ENCODE data around the gene GPR132.

Gene GPR132

GRCh38 chr14:105025429-105025828, 39.8 kb downstream of the GPR132 start:
- H3K27ac ChIP-seq = no peak overlapping the region
- TF ChIP-seq CTCF (conservative IDR thresholded peaks at IDR 0.05) = no peak
- no peak for TF ChIP-seq ZFX (IDR thresholded peaks at IDR 0.05)

- no peak overlapping the region for H3K27ac ChIP-seq
- TF ChIP-seq ZFX (IDR thresholded peaks at IDR 0.05) (no peak), CTCF (conservative IDR thresholded peaks at IDR 0.05) (no peak)
These were observed 41.3 kb downstream of the GPR132 start for GRCh38 chr14:105023791-105024480.

- H3K27ac ChIP-seq = no peak overlapping the region
These were observed 42.1 kb downstream of the GPR132 start for GRCh38 chr14:105023144-105023543.

GRCh38 chr14:105022276-105022670, 43.0 kb downstream of the GPR132 start:
- TF ChIP-seq CTCF (conservative IDR thresholded peaks at IDR 0.05) (no peak), ZFX (IDR thresholded peaks at IDR 0.05) (no peak)
- H3K27ac ChIP-seq = peak overlapping the region; percentile 97

More at GRCh38 chr14:105023144-105023543, 42.1 kb downstream of the GPR132 start:
- TF ChIP-seq CTCF (conservative IDR thresholded peaks at IDR 0.05) (no peak), ZFX (IDR thresholded peaks at IDR 0.05) (no peak)

GRCh38 chr14:105021656-105022275, 43.5 kb downstream of the GPR132 start:
- H3K27ac ChIP-seq = peak overlapping the region; percentile 97
- TF ChIP-seq ZFX (IDR thresholded peaks at IDR 0.05) (no peak), CTCF (conservative IDR thresholded peaks at IDR 0.05) (peak; percentile 52)

GRCh38 chr14:105020815-105021655, 44.2 kb downstream of the GPR132 start, which contains the start of gene CDCA4:
Gene CDCA4, minus strand, starts transcription at chr14:105021083. Its CDS starts 9,154 bp downstream, at chr14:105011929.
- H3K27ac ChIP-seq = peak within 1 kb of the TSS; percentile 97
- no peak for TF ChIP-seq CTCF (conservative IDR thresholded peaks at IDR 0.05)
- TF ChIP-seq ZFX (IDR thresholded peaks at IDR 0.05) = peak; percentile 85
